Adrenal gland (tissue), 5 donors: ENCODE results near the gene ERBB2.

Experiments
- CTCF ChIP-seq, 6 experiments: fragments of 450-650 bp in 4 of 6; fragments of 200-600 bp in 2 of 6; sonication (generic) in 1 of 6; IDR thresholded peaks; 1 replicate in 5 of 6; 2 replicates in 1 of 6; pipeline versions ENCODE4 v1.5.1 to v1.8.0; 2016 to 2021; ENCODE audit warnings: antibody characterized with exemption in 6 of 6, mild to moderate bottlenecking in 2 of 6, moderate library complexity in 1 of 6
- POLR2A ChIP-seq, 2 donors: fragments of 450-650 bp; IDR thresholded peaks; one replicate each; pipeline ENCODE4 v1.6.1; 2017; ENCODE audit warnings: antibody characterized with exemption in 2 of 2, mild to moderate bottlenecking in 2 of 2, moderate library complexity in 1 of 2
- donor health status: DM: no; HTN: no; CAD: no.

- TF ChIP-seq POLR2A (IDR thresholded peaks at IDR 0.05) (no peak), CTCF (IDR thresholded peaks at IDR 0.05) (no peak)
Measured at GRCh38 chr17:39673335-39674081, 26.4 kb upstream of the ERBB2 start.
